ENCODE results near the gene MAP3K5. TPM values are rescaled to one million over a fixed set of nuclear protein-coding genes. Genes with fewer than 3 reads are reported as not detected.

MAP3K5 gene
- total RNA-seq, 1 experiment from 2014 or later, result 8.1 TPM

DNA sequence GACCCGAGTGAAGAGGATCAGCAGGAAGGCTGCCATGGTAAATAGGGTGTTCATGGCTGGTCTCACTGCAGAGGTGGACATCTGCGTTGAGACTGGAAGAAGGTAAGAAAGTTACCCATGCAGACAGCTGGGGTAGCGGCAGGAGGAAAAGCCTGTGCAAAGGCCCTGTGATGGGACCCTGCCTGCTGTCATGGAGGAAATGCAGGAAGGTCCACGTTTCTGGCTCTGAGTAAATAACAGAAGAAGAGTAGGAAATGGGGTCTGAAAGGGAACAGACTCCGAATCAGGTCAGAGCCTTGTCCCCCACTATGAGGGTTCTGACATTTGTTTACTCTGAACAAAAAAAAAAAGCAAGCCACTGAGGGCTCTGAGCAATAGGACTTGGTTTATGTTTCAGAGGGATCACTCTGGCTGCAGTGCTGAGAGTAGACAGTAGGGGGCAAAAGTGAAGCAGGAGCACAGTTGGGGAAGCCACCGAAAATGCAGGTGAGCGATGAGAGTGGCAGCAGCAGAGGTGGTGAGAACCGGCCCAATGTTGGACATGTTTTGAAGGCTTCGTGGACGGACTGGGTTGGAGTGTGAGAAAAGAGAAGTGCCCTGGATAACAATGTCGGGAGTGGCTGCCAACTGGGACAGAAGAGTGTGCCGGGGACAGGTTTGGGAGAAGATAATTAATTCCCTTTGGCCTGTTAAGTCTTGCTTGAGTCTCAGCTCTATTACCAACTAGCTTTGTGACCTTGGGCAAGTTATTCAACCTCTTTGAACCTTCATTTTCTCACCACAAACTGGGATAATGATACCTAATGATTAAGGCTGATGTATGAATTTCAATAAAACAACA, 184.1 kb downstream of the MAP3K5 start:
- H3K4me1 ChIP-seq (ENCODE audit: control insufficient read depth, insufficient read depth, low read length), result peaks cover 35% of the 10 kb centered on the region
- ATAC-seq, result peak; percentile 64
- in situ Hi-C loops (cut with HindIII; ENCODE audit: low pct_unique_long_range_greater_than_20kb, low sequenced_read_pairs), result no loop called here
- intact Hi-C loops (cut with micrococcal nuclease; ENCODE audit: unreplicated experiment), result no loop called here
- no peaks in the 10 kb centered on the region for H3K36me3 ChIP-seq (ENCODE audit: control insufficient read depth, insufficient read depth, low read length)
- peak; percentile 67 for DNase-seq (ENCODE audit: low read depth, low spot score)
- H3K27me3 ChIP-seq (ENCODE audit: control insufficient read depth, insufficient read depth, low read length), result no peaks in the 10 kb centered on the region
- POLR2A ChIA-PET, result no interaction called here
- CTCF ChIA-PET, result interaction anchor here (0.5 to 0.7 kb wide), 2 partner anchors 294 to 453 kb away, joined by 4 to 6 read pairs; no protein-coding TSS in a partner anchor
- H3K4me3 ChIP-seq (ENCODE audit: low read depth in 2 of 2, low read length in 2 of 2), result no peak overlapping the region
- H3K27ac ChIP-seq (ENCODE audit: low read length), result 0 out of 2 replicates have a peak overlapping the region, but pooled peaks have one; percentile 9
- H3K9me3 ChIP-seq (ENCODE audit: control insufficient read depth, insufficient read depth, low read depth, low read length), result no peaks in the 10 kb centered on the region
- TF ChIP-seq, protein P1, sequence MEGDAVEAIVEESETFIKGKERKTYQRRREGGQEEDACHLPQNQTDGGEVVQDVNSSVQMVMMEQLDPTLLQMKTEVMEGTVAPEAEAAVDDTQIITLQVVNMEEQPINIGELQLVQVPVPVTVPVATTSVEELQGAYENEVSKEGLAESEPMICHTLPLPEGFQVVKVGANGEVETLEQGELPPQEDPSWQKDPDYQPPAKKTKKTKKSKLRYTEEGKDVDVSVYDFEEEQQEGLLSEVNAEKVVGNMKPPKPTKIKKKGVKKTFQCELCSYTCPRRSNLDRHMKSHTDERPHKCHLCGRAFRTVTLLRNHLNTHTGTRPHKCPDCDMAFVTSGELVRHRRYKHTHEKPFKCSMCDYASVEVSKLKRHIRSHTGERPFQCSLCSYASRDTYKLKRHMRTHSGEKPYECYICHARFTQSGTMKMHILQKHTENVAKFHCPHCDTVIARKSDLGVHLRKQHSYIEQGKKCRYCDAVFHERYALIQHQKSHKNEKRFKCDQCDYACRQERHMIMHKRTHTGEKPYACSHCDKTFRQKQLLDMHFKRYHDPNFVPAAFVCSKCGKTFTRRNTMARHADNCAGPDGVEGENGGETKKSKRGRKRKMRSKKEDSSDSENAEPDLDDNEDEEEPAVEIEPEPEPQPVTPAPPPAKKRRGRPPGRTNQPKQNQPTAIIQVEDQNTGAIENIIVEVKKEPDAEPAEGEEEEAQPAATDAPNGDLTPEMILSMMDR (IDR thresholded peaks at IDR 0.05), result peak; percentile 91
- no peak for TF ChIP-seq POLR2AphosphoS5 (IDR thresholded peaks at IDR 0.05; ENCODE audit: low read depth, low read length)
- BruUV-seq (replicated peaks), result no TSS peak

DNA sequence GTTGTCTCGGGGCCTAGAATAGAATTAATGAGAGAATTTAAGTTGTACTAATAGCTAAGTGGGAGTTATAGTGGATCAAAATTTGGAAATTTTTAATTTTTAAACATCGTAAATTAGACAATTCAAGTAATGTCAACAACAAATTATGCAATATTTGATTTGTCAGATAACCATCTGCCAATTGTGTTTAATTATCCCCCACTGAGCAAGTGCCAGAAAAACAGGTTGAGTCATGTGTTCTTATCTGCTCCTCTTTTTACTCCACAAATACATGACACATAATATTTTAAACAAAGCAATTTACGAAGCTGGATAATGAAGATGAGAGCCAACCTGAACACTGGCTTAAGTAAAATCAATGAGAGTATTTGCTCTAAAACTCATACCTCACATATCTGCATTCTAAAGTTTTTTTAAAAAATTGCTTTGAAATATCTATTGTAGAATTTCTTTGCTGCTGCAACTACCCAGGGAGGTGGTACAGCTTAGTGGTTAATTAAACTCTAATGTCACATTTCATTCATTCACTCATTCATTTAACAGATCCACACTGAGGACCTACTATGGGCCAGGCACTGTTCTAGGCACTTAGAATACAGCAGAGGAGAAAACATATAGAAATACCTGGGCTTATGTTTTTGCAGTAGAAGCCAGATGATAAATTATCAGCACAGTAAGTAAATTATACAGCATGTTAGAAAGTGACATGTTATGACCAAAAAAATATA, 184.9 kb downstream of the MAP3K5 start:
- no peaks in the 10 kb centered on the region for H3K27me3 ChIP-seq (ENCODE audit: control insufficient read depth, insufficient read depth, low read length)
- in situ Hi-C loops (cut with HindIII; ENCODE audit: low pct_unique_long_range_greater_than_20kb, low sequenced_read_pairs), result no loop called here
- CTCF ChIA-PET, result interaction anchor here (0.7 kb wide), 1 partner anchor 295 kb away, joined by 4 read pairs; no protein-coding TSS in a partner anchor
- H3K9me3 ChIP-seq (ENCODE audit: control insufficient read depth, insufficient read depth, low read depth, low read length), result no peaks in the 10 kb centered on the region
- DNase-seq (ENCODE audit: low read depth, low spot score) (peak; percentile 27), ATAC-seq (no peak)
- TF ChIP-seq, protein P2, sequence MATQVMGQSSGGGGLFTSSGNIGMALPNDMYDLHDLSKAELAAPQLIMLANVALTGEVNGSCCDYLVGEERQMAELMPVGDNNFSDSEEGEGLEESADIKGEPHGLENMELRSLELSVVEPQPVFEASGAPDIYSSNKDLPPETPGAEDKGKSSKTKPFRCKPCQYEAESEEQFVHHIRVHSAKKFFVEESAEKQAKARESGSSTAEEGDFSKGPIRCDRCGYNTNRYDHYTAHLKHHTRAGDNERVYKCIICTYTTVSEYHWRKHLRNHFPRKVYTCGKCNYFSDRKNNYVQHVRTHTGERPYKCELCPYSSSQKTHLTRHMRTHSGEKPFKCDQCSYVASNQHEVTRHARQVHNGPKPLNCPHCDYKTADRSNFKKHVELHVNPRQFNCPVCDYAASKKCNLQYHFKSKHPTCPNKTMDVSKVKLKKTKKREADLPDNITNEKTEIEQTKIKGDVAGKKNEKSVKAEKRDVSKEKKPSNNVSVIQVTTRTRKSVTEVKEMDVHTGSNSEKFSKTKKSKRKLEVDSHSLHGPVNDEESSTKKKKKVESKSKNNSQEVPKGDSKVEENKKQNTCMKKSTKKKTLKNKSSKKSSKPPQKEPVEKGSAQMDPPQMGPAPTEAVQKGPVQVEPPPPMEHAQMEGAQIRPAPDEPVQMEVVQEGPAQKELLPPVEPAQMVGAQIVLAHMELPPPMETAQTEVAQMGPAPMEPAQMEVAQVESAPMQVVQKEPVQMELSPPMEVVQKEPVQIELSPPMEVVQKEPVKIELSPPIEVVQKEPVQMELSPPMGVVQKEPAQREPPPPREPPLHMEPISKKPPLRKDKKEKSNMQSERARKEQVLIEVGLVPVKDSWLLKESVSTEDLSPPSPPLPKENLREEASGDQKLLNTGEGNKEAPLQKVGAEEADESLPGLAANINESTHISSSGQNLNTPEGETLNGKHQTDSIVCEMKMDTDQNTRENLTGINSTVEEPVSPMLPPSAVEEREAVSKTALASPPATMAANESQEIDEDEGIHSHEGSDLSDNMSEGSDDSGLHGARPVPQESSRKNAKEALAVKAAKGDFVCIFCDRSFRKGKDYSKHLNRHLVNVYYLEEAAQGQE (IDR thresholded peaks at IDR 0.05; ENCODE audit: insufficient read depth in 1 of 2, low read depth in 2 of 2, low read length in 1 of 2), result no peak
- TF ChIP-seq POLR2AphosphoS5 (IDR thresholded peaks at IDR 0.05; ENCODE audit: low read depth, low read length), result peak; percentile 45; the same call in 1 of the 2 replicates
- intact Hi-C loops (cut with micrococcal nuclease; ENCODE audit: unreplicated experiment), result no loop called here
- POLR2A ChIA-PET, result no interaction called here
- no TSS peak for BruUV-seq (replicated peaks)
- H3K36me3 ChIP-seq (ENCODE audit: control insufficient read depth, insufficient read depth, low read length), result no peaks in the 10 kb centered on the region
- peaks cover 35% of the 10 kb centered on the region for H3K4me1 ChIP-seq (ENCODE audit: control insufficient read depth, insufficient read depth, low read length)
- no peak overlapping the region for H3K4me3 ChIP-seq (ENCODE audit: low read depth in 2 of 2, low read length in 2 of 2)
- 0 out of 2 replicates have a peak overlapping the region, but pooled peaks have one; percentile 9 for H3K27ac ChIP-seq (ENCODE audit: low read length)

DNA sequence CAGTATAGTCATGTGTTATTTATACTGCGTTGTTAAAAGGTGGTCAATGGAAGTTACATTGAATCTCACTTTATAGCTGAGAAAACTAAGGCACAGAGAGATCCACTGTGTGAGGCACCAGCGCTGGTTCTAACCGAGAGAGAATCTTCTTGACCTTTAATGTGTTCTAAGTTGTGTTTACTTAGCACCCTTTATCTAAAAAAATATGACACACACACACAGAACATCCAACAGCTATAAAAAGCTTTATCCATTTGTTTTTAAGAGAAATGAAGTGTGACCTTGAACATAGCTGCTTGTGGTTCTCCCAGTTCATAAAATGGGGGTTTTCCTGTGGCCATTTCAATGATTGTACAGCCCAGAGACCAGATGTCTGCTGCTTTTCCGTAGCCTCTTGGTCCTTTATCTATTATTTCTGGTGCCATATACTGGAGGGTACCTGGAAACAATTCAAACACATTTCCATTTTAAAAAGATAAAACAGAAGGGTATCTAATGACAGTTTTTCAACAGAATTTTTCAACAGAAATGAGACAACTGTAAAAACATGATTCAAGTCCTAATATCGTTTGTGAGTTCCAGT, 187.3 kb downstream of the MAP3K5 start:
- H3K4me3 ChIP-seq (ENCODE audit: low read depth in 2 of 2, low read length in 2 of 2), result no peak overlapping the region
- no peak overlapping the region for H3K27ac ChIP-seq (ENCODE audit: low read length)
- peaks cover 24% of the 10 kb centered on the region for H3K4me1 ChIP-seq (ENCODE audit: control insufficient read depth, insufficient read depth, low read length)
- BruUV-seq (replicated peaks), result no TSS peak
- ATAC-seq (no peak), DNase-seq (ENCODE audit: low read depth, low spot score) (no peak)
- intact Hi-C loops (cut with micrococcal nuclease; ENCODE audit: unreplicated experiment) (no loop called here), in situ Hi-C loops (cut with HindIII; ENCODE audit: low pct_unique_long_range_greater_than_20kb, low sequenced_read_pairs) (no loop called here)
- POLR2A ChIA-PET, result no interaction called here
- no peaks in the 10 kb centered on the region for H3K9me3 ChIP-seq (ENCODE audit: control insufficient read depth, insufficient read depth, low read depth, low read length)
- CTCF ChIA-PET, result no interaction called here
- no peak for TF ChIP-seq TCF7L2 (IDR thresholded peaks at IDR 0.05; ENCODE audit: low read depth, low read length)
- TF ChIP-seq, protein P1 (IDR thresholded peaks at IDR 0.05), result no peak
- TF ChIP-seq, protein P2 (IDR thresholded peaks at IDR 0.05; ENCODE audit: insufficient read depth in 1 of 2, low read depth in 2 of 2, low read length in 1 of 2), result no peak
- H3K36me3 ChIP-seq (ENCODE audit: control insufficient read depth, insufficient read depth, low read length), result no peaks in the 10 kb centered on the region
- H3K27me3 ChIP-seq (ENCODE audit: control insufficient read depth, insufficient read depth, low read length), result no peaks in the 10 kb centered on the region

Measured in Panc1 (cell line).